ENCODE data around the gene PCDHA12.

The PCDHA12 gene

GRCh38 chr5:140862441-140863295 lies 12.4 kb upstream of the PCDHA12 start:
- Histone ChIP-seq H3K9me3 (ENCODE audit: low read length) (no peaks in the 10 kb centered on the region), H3K9ac (ENCODE audit: low read length) (no peak overlapping the region), H3K4me3 (ENCODE audit: low read depth, low read length, poor library complexity, severe bottlenecking) (no peak overlapping the region), H2AFZ (ENCODE audit: low read length) (no peak overlapping the region), H3F3A (ENCODE audit: insufficient read depth, low read length) (no peaks in the 10 kb centered on the region), H3K27me3 (ENCODE audit: insufficient read depth, low read length) (no peaks in the 10 kb centered on the region), H3K27ac (ENCODE audit: low read depth, low read length, poor library complexity, severe bottlenecking) (no peak overlapping the region), H3K4me1 (ENCODE audit: insufficient read depth, low read length, severe bottlenecking) (no peaks in the 10 kb centered on the region), H3K36me3 (ENCODE audit: insufficient read depth, low read length) (no peaks in the 10 kb centered on the region), H3K79me2 (ENCODE audit: insufficient read depth, low read length) (no peaks in the 10 kb centered on the region), H3K4me2 (ENCODE audit: low read length) (no peak overlapping the region), H3K9me2 (ENCODE audit: low read depth, low read length) (no peaks in the 10 kb centered on the region; the same call in 1 of the 2 replicates), H4K20me1 (ENCODE audit: insufficient read depth, low read length) (no peaks in the 10 kb centered on the region)
- TF ChIP-seq, protein P1, sequence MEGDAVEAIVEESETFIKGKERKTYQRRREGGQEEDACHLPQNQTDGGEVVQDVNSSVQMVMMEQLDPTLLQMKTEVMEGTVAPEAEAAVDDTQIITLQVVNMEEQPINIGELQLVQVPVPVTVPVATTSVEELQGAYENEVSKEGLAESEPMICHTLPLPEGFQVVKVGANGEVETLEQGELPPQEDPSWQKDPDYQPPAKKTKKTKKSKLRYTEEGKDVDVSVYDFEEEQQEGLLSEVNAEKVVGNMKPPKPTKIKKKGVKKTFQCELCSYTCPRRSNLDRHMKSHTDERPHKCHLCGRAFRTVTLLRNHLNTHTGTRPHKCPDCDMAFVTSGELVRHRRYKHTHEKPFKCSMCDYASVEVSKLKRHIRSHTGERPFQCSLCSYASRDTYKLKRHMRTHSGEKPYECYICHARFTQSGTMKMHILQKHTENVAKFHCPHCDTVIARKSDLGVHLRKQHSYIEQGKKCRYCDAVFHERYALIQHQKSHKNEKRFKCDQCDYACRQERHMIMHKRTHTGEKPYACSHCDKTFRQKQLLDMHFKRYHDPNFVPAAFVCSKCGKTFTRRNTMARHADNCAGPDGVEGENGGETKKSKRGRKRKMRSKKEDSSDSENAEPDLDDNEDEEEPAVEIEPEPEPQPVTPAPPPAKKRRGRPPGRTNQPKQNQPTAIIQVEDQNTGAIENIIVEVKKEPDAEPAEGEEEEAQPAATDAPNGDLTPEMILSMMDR (IDR thresholded peaks at IDR 0.05; ENCODE audit: low read length), result no peak
- no peak for TF ChIP-seq EZH2 (IDR thresholded peaks at IDR 0.05; ENCODE audit: borderline replicate concordance, low read length)

- H3K4me1 ChIP-seq (ENCODE audit: insufficient read depth, low read length, severe bottlenecking), result no peaks in the 10 kb centered on the region
- H3K9me2 ChIP-seq (ENCODE audit: low read depth, low read length), result no peaks in the 10 kb centered on the region
- H3K27ac ChIP-seq (ENCODE audit: low read depth, low read length, poor library complexity, severe bottlenecking), result no peak within 1 kb of the TSS
- H3K4me2 ChIP-seq (ENCODE audit: low read length), result no peak within 1 kb of the TSS
- H3K27me3 ChIP-seq (ENCODE audit: insufficient read depth, low read length), result no peaks in the 10 kb centered on the region
- H3K9me3 ChIP-seq (ENCODE audit: low read length), result no peaks in the 10 kb centered on the region
- no peaks in the 10 kb centered on the region for H3K79me2 ChIP-seq (ENCODE audit: insufficient read depth, low read length)
- H3K9ac ChIP-seq (ENCODE audit: low read length), result no peak within 1 kb of the TSS
- no peaks in the 10 kb centered on the region for H4K20me1 ChIP-seq (ENCODE audit: insufficient read depth, low read length)
- H3K36me3 ChIP-seq (ENCODE audit: insufficient read depth, low read length), result no peaks in the 10 kb centered on the region
- no peak within 1 kb of the TSS for H3K4me3 ChIP-seq (ENCODE audit: low read depth, low read length, poor library complexity, severe bottlenecking)
- H2AFZ ChIP-seq (ENCODE audit: low read length), result no peak within 1 kb of the TSS
- no peak for TF ChIP-seq EZH2 (IDR thresholded peaks at IDR 0.05; ENCODE audit: borderline replicate concordance, low read length)
- TF ChIP-seq, protein P1 (IDR thresholded peaks at IDR 0.05; ENCODE audit: low read length), result no peak
- H3F3A ChIP-seq (ENCODE audit: insufficient read depth, low read length), result no peaks in the 10 kb centered on the region
Measured at GRCh38 chr5:140868721-140869554, 6.2 kb upstream of the PCDHA12 start, which contains the start of gene PCDHA11. PCDHA11 (plus strand) TSS chr5:140868957; CDS start chr5:140869104, 147 bp downstream.

DNA sequence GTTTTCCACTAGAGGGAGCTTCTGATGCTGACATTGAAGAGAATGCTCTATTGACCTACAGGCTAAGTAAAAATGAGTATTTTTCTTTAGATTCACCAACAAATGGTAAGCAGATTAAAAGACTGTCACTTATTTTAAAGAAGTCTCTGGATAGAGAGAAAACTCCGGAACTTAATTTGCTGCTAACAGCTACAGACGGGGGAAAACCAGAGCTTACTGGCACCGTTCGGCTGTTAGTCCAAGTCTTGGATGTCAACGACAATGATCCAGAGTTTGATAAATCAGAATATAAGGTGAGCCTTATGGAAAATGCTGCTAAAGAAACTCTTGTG lies 5.6 kb upstream of the PCDHA12 start:
- TF ChIP-seq, protein P1 (IDR thresholded peaks at IDR 0.05; ENCODE audit: low read length), result peak; percentile 17; the same call in 1 of the 2 replicates
- TF ChIP-seq EZH2 (IDR thresholded peaks at IDR 0.05; ENCODE audit: borderline replicate concordance, low read length), result no peak
- no peaks in the 10 kb centered on the region for H3K79me2 ChIP-seq (ENCODE audit: insufficient read depth, low read length)
- no peak overlapping the region for H2AFZ ChIP-seq (ENCODE audit: low read length)
- H3K27ac ChIP-seq (ENCODE audit: low read depth, low read length, poor library complexity, severe bottlenecking), result no peak overlapping the region
- no peaks in the 10 kb centered on the region for H4K20me1 ChIP-seq (ENCODE audit: insufficient read depth, low read length)
- H3K9me3 ChIP-seq (ENCODE audit: low read length), result no peaks in the 10 kb centered on the region
- no peak overlapping the region for H3K9ac ChIP-seq (ENCODE audit: low read length)
- H3K9me2 ChIP-seq (ENCODE audit: low read depth, low read length), result no peaks in the 10 kb centered on the region
- no peak overlapping the region for H3K4me2 ChIP-seq (ENCODE audit: low read length)
- no peaks in the 10 kb centered on the region for H3K27me3 ChIP-seq (ENCODE audit: insufficient read depth, low read length)
- H3K4me1 ChIP-seq (ENCODE audit: insufficient read depth, low read length, severe bottlenecking), result no peaks in the 10 kb centered on the region
- H3K4me3 ChIP-seq (ENCODE audit: low read depth, low read length, poor library complexity, severe bottlenecking), result no peak overlapping the region
- no peaks in the 10 kb centered on the region for H3F3A ChIP-seq (ENCODE audit: insufficient read depth, low read length)
- no peaks in the 10 kb centered on the region for H3K36me3 ChIP-seq (ENCODE audit: insufficient read depth, low read length)
